GM13976 (cell line): Measurements from ENCODE around the gene FHAD1.

Experiments used
- DNase-seq: peaks from one replicate; pipeline ENCODE4 v3.0.0; 2012; ENCODE audit warnings: low spot score
- CTCF ChIP-seq: IDR thresholded peaks from 2 replicates; pipeline ENCODE4 v1.5.1; 2012; ENCODE audit warnings: borderline replicate concordance, mild to moderate bottlenecking; ENCODE audit not compliant: insufficient read depth; ENCODE audit errors: extremely low read depth, missing control alignments, control extremely low read depth
- in situ Hi-C: fragments of 300-500 bp; cut with MboI; formaldehyde crosslinking; loops from one replicate; pipeline ENCODE4 v1.12.0; 2022; ENCODE audit warnings: low sequenced_read_pairs, mixed read lengths, inconsistent platforms; ENCODE audit not compliant: unreplicated experiment

FHAD1 gene

DNA sequence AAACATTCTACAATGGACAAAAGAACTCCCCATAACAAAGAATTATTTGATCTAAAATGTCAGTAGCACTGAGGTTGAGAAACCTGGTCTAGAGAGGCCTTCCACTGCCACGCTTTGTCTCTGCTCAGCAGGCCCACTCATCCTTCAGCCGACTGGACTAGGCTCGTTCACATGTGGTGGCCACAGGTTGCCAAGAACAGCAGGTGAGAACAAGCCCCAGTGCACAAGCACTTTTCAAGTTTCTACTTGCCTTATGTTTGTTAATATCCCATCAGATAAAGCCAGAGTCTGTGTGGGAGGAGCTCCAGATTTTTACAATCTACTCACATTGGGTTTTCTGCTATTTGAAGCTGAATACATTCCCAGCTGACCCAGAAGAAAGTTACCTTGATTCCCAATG is 153.6 kb downstream of the FHAD1 start:
- TF ChIP-seq CTCF, result no peak
- in situ Hi-C loops, result no loop called here
- DNase-seq, result no peak

GRCh38 chr1:15401391-15402055 is 154.5 kb downstream of the FHAD1 start:
- in situ Hi-C loops, result no loop called here
- DNase-seq, result no peak
- TF ChIP-seq CTCF, result no peak

DNA sequence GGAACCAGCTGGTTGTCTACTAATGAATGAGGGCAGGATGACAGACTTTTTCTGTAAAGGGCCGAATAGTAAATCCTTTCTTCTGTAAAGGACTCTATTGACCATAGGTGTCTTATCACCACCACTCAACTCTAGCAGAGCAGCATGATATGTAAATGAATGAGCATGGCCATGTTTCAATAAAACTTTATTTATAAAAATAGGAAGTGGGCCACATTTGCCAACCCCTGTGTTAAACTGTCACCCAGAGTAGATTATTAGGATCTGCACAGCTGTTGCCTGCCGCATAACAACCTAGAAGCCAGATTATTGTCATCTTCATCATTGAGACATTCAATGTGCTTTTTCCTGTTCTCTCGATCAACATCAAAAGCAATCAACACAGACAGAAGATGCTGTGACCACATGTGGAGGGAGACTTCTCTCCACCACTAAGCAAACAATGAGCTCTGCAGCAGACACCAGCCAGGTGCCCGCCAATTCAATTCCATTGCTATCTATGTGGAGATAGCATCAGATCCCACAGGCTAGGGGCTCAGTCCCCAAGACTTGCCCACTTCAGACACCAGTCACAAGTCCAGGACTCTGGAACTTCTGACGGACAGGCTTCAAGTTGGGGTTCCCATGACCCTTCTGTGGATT is 155.9 kb downstream of the FHAD1 start:
- no peak for DNase-seq
- in situ Hi-C loops, result no loop called here
- TF ChIP-seq CTCF, result no peak

- in situ Hi-C loops, result no loop called here
- no peak for DNase-seq
- no peak for TF ChIP-seq CTCF
Measured at GRCh38 chr1:15403962-15404580, 157.0 kb downstream of the FHAD1 start.

GRCh38 chr1:15405106-15405850 is 158.3 kb downstream of the FHAD1 start:
- no peak for DNase-seq
- TF ChIP-seq CTCF, result no peak
- in situ Hi-C loops, result no loop called here

DNA sequence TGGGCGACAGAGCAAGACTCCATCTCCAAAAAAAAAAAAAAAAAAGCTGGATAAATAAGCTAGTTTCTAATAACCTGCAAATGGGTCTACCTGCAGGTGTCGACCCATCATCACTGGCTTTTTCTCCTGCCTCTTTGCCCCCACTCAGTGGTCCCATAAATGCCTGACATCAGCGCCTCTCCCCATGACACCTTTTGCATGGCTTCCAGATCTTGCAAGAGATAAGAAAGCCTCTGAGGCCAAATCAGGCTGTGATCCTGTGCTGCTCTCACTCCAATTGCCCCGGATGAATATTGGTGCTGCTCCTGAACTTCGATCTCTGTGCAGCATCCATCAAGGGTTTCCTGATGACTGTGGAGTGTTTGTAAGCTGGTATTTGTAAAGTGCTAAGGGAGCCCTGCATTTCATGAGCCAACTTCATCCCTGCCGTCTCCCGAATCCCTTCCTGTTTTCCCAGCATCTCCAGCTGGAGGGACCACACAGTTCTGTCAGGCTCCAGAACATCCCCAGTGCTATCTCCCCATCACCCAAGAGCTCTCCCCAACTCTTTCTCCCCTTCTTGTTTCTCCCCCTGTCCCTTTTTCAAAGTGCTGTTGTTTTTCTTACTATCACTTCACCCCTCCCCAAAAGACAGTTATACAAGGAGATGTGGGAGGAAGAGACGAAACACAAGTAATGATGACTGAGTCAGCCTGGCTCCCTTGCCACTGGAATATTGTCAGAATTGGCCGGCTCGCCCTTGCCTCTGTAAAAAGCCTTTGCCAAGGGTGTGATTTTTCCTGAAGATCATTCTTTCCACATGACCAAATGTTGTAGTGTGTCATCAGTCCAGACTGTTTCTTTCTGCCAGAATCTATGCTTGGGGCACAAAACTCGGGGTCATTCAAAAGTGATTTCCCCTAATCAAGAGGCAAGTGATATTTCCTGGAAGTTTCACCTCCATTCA is 159.9 kb downstream of the FHAD1 start:
- no peak for DNase-seq
- in situ Hi-C loops, result no loop called here
- no peak for TF ChIP-seq CTCF
